SK-N-MC (cell line): ENCODE results near the gene CLIP1.
"Not testable (repeated sequence)": the region's sequence is repeated elsewhere in the genome, so short reads cannot be mapped to it uniquely, and the experiment has no call there.

Experiments
- EZH2 ChIP-seq: fragments of 200-600 bp; sonication (generic); IDR thresholded peaks from one replicate; pipeline ENCODE4 v1.6.1; 2017; ENCODE audit warnings: antibody characterized with exemption
- FOXP2 ChIP-seq: optimal IDR thresholded peaks from 2 replicates; pipeline ENCODE3; 2011; ENCODE audit warnings: mild to moderate bottlenecking, moderate library complexity; ENCODE audit not compliant: insufficient read depth; ENCODE audit errors: extremely low read length, control extremely low read depth
- POLR2AphosphoS5 ChIP-seq: IDR thresholded peaks from 2 replicates; pipeline ENCODE4 v1.6.1; 2012; ENCODE audit warnings: mild to moderate bottlenecking, low read depth, low read length, borderline replicate concordance

GRCh38 chr12:122464317-122465042 is 42.0 kb upstream of the CLIP1 start:
- not testable (repeated sequence) for TF ChIP-seq EZH2, POLR2AphosphoS5, FOXP2
